ENCODE data around the gene FAM124A.
"Not testable (repeated sequence)": the region's sequence is repeated elsewhere in the genome, so short reads cannot be mapped to it uniquely, and the experiment has no call there.

The FAM124A gene

DNA sequence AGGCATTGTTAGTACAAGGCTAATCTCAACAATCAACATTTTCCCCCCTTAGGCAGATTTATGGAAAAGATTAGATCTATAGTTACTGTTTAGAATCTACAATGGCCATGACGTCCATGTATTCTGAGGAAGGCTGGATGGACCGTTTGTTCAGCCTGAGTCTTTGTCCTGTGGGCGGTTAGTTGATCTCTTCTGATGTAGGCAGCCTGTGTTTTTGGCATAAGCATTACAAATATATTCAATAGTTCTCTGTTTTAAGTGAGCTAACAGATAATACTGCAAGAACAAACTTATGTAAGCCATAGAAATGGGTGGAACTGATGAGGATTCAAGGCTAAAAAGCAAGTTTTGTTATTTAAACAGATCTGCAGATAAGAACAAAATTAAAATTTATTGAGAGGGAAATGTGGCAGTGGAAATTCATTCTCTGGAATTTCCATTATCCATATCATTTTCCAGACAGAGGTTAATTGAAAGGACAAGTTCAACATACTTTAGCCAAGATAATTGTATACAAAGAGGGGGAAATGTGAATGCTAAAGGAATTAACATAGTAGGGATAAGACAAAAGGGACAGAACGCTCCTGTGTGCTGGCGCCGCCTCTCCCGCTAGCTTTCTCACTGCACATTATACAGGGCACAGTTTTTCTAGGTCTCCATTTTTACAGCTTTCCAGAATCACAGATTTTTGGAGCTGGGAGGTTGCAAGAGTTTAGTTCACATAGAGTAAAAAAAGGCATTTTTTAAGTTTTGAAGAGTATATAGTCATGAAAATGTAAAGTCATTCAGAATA lies 48.6 kb downstream of the FAM124A start:
- DNase-seq (ENCODE audit: low read depth): no peak

DNA sequence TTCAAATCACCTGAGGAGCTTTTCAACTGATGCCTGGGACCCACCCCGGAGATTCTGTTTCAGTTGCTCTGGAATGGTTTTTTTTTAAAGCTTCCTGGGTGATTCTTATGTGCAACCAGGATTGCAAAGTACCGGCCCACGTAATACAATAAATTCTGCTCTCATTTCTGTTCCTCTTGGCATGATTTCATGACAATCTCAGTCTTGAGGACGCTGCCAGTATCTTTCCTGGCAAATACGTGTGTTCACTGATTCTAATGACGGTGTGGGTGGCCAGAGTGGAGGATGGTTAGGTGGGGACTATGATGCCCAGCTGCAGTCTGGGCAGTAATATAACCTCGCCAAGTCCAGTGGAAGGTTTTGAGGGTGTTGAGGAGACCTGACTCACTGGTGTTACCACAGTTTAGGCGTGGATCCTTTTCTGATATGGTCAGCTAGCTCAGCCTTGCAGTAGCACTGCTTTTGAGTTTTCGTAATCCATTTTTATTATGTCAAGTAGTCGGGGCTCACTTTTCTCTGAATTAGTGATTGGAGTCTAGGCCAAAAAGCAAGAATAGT lies 49.4 kb downstream of the FAM124A start:
- no peak for DNase-seq (ENCODE audit: low read depth)

DNA sequence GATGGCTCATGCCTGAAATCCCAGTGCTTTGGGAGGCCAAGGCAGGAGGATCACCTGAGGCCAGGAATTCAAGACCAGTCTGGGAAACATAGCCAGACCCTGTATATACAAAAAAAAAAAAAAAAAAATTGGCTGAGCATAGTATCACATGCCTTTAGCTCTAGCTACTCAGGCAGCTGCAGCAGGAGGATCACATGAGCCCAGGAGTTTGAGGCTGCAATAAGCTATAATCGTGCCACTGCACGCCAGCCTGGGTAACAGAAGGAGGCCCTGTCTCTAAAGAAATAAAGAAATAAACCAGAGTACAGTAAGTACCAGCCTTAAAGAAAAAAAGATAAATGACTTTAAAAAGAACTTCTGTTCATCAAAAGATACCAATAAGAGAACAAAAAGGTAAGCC lies 52.9 kb downstream of the FAM124A start:
- no peak for DNase-seq (ENCODE audit: low read depth)

DNA sequence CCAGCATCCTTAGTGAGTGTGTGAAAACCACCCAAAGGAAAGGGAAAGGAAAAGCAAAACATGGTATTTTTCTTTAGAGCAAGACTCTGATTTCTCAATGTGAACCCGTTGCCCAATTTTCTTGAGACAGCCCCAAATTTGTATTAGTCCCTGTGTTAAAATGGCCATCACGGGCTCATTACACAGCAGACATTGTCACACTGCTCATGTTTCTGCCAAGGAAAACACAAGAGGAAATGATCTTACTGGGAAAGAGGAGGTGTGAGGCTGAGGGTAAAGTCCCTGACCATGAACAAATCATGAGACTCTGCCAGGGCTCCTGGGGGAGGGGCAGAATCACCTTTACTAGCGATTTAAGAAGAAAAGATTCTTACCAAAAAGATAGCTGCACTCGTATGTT lies 54.4 kb downstream of the FAM124A start:
- no peak for DNase-seq (ENCODE audit: low read depth)

DNA sequence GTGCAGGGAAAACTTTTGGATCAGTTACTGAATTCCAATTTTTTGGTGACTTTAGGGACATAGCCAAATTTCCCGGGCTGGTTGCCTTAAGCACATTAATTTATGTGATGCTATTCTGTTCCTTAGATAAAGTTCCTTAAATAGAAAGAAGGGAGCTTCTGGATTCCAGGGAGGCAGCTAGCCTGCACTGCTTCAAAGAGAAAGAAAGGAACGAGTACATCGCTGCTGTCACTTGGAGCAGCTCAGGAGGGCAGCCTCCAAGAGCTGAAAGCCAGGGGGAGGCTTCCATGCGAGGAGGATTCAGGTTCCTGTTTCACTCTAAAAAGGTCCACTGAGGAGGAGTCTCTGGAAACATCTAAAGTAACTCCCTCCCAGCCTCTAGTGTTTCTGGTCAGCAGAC lies 55.7 kb downstream of the FAM124A start:
- DNase-seq (ENCODE audit: low read depth): no peak

DNA sequence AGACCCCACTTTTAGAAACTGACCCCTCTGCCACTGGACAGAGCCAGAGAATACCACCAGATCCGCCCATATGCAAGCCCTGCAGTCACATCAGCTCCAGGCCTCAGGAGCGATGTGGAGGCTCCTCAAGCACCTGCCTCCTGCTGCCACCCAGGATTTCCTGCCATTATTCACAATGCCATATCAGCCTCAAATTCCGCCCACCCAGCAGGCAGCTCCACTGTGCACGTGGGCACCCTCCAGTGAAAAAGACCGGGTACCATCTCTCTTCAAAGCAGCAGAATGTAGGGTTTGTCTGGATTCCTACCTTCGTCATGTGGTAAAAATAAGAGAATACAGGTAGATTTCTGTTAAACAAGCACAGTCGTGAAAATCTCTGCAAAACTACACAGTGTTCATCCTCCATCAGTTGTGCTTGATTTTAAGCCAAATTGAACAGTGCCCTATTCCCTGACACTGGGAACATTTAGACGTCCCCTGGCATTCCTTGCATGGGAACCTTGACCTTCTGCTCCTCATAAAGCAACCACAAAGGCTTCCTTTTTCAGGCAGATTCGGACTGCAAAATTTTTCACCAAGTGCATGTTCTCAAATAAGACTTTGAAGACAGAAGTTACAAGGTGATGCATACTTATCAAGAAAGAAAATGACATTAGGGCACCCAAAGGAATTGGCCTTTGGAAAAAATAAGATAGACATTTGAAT lies 56.4 kb downstream of the FAM124A start:
- no peak for DNase-seq (ENCODE audit: low read depth)

DNA sequence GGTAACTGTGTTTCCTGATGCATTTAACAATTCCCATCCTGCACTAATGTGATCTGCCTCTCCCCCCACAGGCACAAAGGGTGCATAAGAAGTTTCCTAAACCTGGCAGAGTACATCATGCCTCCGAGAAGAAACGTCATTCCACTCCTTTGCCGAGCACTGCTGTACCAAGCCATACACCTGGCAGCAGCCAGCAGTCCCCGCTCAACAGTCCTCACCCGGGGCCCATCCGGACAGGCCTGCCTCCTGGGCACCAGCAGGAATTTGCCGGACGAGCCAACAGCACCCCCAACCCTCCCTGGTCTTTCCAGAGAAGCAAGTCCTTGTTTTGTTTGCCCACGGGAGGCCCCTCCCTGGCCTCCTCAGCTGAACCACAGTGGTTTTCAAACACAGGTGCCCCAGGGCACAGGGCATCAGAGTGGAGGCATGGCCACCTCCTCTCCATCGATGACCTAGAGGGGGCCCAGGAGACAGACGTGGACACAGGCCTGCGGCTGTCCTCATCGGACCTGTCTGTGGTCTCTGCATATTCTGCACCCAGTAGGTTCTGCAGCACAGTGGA lies 58.3 kb downstream of the FAM124A start:
- no peak for DNase-seq (ENCODE audit: low read depth)

DNA sequence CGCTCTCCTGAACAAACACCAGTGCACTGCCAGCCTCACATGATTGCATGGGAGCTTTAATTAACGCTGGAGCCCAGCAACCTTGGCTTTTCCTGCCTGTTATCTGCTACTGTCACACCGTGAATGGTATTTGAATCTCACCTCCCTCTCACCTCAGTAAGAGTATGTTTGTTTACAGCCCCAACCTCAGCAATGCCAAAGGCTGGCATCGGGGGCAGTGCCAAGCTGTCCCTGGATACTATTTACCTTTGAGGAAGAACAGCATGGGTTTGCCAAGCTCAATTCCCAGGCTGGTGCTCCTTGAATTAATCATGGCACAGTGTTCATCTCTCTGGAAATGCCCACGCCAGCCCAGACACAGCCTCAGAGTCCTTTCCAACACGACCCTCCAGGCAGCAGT lies 60.1 kb downstream of the FAM124A start:
- no peak for DNase-seq (ENCODE audit: low read depth)

DNA sequence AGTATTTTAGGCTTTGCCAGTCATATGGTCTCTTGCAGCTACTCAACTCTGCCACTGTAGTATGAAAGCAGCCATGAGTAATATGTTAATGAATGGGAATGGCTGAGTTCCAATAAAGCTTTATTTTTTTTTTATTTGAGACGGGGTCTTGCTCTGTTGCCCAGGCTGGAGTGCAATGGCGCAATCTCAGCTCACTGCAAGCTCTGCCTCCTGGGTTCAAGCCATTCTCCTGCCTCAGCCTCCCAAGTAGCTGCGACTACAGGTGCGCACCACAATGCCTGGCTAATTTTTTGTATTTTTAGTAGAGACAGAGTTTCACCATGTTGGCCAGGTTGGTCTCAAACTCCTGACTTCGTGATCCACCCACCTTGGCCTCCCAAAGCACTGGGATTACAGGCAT lies 60.7 kb downstream of the FAM124A start:
- DNase-seq (ENCODE audit: low read depth): not testable (repeated sequence)

DNA sequence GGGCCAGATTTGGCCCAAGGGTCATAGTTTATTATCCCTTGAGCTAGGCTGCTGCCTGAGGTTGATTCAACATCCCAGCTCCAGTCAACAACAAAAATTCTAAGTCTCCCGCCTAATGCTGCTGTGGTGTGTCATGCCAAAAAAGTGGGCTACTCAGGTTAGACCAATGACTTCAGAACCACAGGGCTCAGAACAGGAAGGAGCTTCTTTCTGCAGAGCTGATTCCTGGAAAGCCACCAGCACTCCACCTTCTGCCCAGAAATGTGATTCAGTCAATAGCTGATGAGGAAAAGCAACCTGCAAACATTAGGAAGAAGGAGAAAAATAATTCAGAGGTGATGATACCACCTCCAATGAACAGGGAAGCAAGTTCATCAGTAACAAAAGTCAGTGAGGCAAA lies 61.2 kb downstream of the FAM124A start:
- DNase-seq (ENCODE audit: low read depth): no peak

DNA sequence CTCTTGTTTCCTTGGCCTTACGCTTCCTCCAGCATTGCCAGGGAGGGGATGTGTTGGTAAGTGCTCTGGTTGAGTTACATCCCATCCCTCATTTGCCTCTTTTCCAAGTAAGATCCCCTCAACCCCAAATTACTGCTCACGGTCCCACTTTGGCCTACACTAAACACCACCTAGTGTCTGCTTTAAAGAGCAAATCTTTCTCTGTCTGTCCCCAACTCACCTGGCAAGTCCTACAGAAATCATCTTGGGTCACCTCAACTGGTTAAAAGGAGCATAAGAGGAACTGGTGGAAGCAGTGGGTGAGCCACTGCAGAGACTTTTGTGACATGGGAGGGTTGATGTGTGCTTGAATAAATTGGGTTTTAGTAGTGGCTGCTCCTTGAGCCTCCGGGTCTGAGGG lies 62.1 kb downstream of the FAM124A start:
- no peak for DNase-seq (ENCODE audit: low read depth)

DNA sequence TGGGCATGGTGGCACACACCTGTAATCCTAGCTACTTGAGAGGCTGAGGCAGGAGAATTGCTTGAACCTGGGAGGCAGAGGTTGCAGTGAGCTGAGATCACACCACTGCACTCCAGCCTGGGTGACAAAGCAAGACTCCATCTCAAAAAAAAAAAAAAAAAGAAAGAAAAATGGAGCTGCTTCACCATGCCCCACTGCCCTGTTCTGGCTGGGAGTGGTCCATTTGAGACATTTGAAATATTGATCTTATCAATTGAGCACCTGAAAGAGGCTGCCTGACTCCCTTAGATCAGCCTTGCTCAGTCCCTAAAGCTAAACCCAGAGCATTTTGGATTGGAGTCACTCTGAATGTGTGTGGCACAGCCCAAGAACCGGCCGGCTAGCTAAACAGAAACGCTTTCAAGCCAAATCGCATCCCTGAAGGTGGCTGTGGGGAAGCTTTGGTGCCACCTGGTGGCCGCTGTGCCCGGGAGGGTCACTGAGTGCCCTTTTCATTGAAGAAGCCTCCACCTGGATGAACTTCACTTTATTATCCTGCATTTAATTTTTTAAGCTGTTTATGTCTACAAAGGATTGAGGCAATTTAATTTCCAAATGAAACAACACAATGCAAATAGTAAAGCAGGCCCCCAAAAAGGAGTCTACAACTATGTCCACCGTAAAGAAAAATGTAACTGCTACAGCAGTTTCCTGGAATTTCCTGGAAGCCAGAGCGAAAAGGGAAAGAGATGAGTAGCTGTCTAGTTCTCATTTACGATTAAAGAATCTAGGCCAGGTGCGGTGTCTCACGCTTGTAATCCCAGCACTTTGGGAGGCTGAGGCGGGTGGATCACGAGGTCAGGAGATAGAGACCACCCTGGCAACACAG lies 64.2 kb downstream of the FAM124A start:
- DNase-seq (ENCODE audit: low read depth): peak; percentile 45

DNA sequence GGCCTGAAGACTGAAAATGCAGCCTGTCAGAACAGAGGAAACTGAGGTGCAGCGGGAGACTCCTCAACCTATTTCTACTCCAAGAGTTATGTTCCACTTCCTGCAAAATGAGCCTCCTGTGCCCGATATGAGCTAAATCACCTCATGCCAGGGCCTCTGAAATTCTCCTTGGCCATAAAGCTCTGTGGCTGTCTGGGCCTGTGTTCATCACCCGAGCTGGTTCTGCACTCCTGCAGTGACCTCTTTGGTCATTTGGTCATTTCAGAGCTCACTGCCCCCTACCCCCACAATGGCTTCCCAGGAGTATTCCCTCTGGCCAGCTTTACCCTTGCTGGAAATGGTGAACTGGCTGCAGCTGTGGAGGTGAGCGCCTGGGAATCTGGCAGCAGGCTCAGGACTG lies 65.6 kb downstream of the FAM124A start:
- no peak for DNase-seq (ENCODE audit: low read depth)

DNA sequence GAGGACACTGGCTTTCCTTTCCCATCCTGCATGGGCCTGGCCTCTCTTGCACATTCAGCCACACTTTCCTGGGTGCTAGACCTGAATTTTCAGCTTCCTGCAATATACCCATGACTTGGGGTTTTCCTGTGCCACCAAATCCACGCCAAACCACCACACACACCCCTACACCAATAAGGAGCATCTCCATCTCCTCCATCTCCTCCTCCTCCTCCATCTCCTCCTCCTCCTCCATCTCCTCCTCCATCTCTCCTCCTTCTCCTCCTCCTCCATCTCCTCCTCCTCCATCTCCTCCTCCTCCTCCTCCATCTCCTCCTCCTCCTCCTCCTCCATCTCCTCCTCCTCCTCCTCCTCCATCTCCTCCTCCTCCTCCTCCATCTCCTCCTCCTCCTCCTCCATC lies 66.1 kb downstream of the FAM124A start:
- not testable (repeated sequence) for DNase-seq (ENCODE audit: low read depth)

DNA sequence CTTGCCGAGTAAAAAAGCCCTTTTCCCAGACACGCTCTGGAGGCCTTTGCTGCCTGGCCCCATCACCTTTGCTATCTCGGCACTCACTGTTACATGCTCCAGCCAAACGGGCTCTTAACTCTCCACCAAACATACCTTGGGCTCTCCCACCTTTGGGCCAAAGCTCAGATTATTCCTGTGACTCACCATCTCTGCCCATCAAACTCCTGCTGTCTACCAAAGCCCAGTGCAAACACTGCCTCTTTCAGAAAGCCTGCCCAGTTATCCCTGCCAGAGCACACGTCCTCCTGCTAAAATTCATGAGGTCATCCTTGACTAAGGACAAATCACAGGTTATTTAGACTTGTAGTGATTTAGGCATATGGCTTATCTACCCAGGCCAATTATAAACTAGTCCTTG lies 69.1 kb downstream of the FAM124A start:
- DNase-seq (ENCODE audit: low read depth): no peak

DNA sequence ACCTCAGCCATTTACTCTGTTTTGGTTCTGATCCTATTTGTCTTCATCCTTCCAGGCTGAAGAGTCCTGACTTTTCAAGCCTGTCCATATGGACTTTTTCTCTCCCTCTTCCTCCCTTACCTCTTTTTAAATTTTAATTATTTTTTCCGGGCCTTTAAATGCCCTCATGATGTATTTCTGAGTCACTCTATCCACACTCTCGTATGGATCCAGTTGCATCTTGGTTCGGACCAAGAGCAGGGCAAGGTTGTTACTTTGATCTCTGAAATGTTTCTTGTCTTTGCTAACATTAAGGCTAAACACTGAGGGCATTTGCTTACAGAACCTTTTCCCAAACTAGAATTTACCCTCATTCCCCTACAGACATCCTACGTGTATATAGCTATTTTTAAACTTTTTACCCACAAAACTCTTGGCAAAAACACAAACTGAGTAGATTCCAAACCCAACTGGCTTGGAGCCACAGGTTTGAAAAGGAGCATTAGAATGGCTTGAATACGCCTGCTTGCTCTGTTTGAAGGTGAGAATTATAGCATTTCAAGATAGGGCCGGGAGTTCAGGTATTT lies 69.9 kb downstream of the FAM124A start:
- no peak for DNase-seq (ENCODE audit: low read depth)

DNA sequence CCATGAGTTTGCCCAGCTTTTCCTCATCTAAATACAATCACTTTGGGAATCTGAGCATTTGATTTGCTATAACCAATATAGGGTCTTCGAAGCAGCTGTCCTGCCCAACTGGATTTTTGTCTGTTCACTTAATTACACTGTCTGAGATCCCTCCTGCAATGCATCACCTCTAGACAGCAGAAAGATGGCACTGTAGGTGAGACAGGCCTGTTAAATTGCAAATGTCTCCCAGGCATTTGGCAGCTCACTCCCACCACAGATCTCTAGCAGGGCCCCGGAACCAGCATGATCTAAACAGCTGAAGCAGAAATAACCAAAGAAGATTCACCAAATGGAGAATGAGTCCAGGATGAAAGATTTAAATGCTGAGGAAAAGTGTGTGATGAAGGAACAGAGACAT lies 75.4 kb downstream of the FAM124A start:
- no peak for DNase-seq (ENCODE audit: low read depth)

DNA sequence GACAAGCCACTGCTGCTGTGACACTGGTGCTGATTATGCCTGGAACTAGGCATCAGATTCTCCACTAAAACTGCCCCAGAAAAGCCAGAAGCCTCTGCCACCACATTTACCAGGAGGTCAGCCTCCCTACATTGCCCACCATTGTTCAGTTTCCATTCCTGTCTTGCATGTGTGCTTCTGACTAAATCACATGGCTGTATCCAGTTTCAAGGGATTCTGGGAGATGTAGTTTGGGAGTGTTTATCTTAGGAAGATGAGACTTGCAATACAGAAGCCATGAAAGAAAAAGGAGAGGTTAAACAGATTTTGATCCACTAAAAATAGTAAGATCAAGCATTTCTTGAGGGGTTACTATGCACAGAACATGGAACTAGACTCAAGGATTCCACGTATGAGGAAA lies 76.6 kb downstream of the FAM124A start:
- DNase-seq (ENCODE audit: low read depth): no peak

DNA sequence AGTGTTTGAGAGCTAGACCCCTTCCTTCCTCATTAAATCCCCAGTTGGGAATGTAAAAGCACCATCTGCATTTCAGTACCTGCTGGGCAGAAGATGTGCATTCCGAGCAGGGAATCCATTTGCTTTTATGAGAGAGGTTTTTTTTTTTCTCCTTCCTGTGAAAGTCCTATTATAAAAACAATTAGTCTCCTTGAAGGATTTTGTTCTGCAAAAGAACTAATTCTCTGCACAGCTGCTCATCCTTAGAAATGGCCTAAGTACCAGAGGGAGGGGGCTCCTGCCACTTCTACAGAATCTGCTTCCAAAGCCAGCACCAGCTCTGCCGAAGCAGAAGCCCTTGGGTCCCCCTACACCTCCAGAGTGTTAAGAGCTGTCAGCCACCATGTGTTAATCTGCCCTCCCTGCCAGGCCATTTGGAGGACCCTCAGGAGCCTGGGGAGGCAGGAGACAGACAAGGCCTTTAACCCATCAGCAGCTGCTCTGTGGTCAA lies 80.9 kb downstream of the FAM124A start:
- no peak for DNase-seq (ENCODE audit: low read depth)

DNA sequence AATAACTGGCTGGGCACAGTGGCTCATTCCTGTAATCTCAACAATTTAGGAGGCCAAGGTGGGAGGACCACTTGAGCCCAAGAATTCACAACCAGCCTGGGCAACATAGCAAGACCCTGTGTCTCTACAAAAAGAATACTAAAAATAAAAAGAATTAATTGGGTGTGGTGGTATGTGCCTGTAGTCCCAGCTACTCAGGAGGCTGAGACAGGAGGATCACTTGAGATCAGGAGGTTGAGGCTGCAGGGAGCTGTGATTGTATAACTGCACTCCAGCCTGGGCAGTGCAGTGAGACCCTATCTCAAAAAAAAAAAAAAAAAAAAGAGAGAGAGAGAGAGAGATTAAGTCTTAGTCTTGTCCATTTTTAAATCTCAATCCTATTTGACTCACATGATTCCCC lies 81.7 kb downstream of the FAM124A start:
- DNase-seq (ENCODE audit: low read depth): no peak

DNA sequence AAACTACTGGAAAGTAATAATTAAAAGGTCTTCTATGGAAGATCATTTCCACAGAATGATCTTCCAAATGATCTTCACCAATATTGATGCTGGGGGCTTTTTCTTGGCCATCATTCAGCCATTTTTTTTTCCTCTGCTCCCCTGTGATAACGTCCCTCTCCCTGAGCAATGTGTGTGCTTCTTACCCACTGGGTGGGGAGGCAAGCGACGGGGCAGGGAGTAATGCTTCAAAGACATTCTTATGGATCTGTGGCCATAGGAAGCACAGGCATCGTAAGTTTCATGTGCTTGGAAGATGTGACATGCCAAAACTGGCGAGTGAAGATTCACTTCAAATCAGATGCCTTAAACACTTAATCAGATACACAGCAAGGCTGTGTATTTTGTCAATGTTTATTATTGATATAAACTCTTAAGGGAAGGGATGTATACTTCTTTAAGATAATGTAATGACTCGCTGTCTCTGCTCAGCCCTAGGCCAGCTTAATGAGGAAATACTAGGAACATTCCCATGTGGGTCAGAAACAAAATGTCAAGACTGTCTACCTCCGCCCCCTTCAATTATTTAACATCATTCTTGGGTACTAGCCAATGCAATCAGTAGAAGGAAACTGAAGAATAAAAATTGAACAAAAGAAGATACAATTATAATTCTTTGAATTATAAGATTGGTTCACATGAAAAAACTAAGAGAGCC lies 83.2 kb downstream of the FAM124A start:
- no peak for DNase-seq (ENCODE audit: low read depth)

Measured in stimulated activated CD8-positive, alpha-beta memory T cell treated with anti-CD3 and anti-CD28 coated beads, Interleukin-12 subunit alpha, Interleukin-12 subunit beta, amount 100 ng/mL, for 1 hour (primary cell).